ENCODE measurements around the gene ARRB1. TPM values are rescaled to one million over a fixed set of nuclear protein-coding genes. Genes with fewer than 3 reads are reported as not detected.

The ARRB1 gene
- total and polyA plus RNA-seq, 9 of the 15 experiments (the other 6 are each of a cell fraction or from before 2014, with no cell fraction given): 6.6 to 45.4 (median 28.5) TPM

GRCh38 chr11:75334402-75334891 lies 17.0 kb downstream of the ARRB1 start:
- ATAC-seq: peak; percentile 46
- Histone ChIP-seq H4K20me1 (replicated peaks; ENCODE audit: control insufficient read depth, insufficient read depth, low read length) (no peaks in the 10 kb centered on the region), H3K79me2 (ENCODE audit: control insufficient read depth, insufficient read depth, low read length) (peaks cover 72% of the 10 kb centered on the region), H3K4me1 (replicated peaks in 1 of 2; ENCODE audit: control insufficient read depth in 2 of 2, insufficient read depth in 2 of 2, low read length in 2 of 2) (peaks cover 51 to 60% of the 10 kb centered on the region in 2 experiments), H3K4me3 (no peak overlapping the region), H3K9ac (ENCODE audit: insufficient read depth in 1 of 2, low read depth in 2 of 2, low read length in 2 of 2) (peak overlapping the region; percentile 17 to 26; a peak in 1 of 4 replicates), H3K9me3 (replicated peaks; ENCODE audit: control insufficient read depth, insufficient read depth, low read depth, low read length) (no peaks in the 10 kb centered on the region), H3K27me3 (ENCODE audit: control insufficient read depth in 2 of 2, insufficient read depth in 2 of 2, low read length in 2 of 2) (no peaks in the 10 kb centered on the region), H3K36me3 (ENCODE audit: control insufficient read depth, insufficient read depth, low read length) (peaks cover 16% of the 10 kb centered on the region; the same call in 1 of the 3 replicates), H3K4me2 (ENCODE audit: insufficient read depth, low read length) (peak overlapping the region; percentile 40), H2AFZ (ENCODE audit: low read depth, low read length) (no peak overlapping the region), H3K27ac (ENCODE audit: extremely low read depth, low read depth, low read length) (peak overlapping the region; percentile 22; the same call in 2 of the 3 replicates), H3K9me1 (ENCODE audit: control insufficient read depth, insufficient read depth, low read length) (no peaks in the 10 kb centered on the region)
- in situ Hi-C loops (cut with MboI) (no loop called here), intact Hi-C loops (cut with micrococcal nuclease) (no loop called here)
- ChIA-PET CTCF (ENCODE audit: low intra/inter-chr PET ratio) (interaction anchor here (0.6 kb wide), 1 partner anchor 33 kb away, joined by 4 read pairs; no protein-coding TSS in a partner anchor), POLR2A (interaction anchor here (0.6 to 1.3 kb wide), 7 partner anchors 9 to 66 kb away, joined by 3 to 4 read pairs (median 3); no protein-coding TSS in a partner anchor)
- 40% methylated on average over 1 of the region's 2 CpGs for WGBS (ENCODE audit: insufficient coverage, low coverage, missing lambda C conversion rate)
- no TSS peak for BruUV-seq (replicated peaks)
- FAIRE-seq: peak; percentile 65
- DNase-seq (ENCODE audit: extremely low read depth in 1 of 4, low spot score in 3 of 4): peak; percentile 37 to 70 (median 42)
- TF ChIP-seq BCLAF1 (IDR thresholded peaks at IDR 0.05; ENCODE audit: borderline replicate concordance in 1 of 2, control insufficient read depth in 1 of 2, low read depth in 2 of 2, low read length in 1 of 2) (no peak), ZNF668 (CRISPR knock-in tag; IDR thresholded peaks at IDR 0.05) (no peak), ZNF778 (CRISPR knock-in tag; IDR thresholded peaks at IDR 0.05) (no peak), ZNF324 (CRISPR knock-in tag; IDR thresholded peaks at IDR 0.05) (no peak)
- TF ChIP-seq, protein P1, sequence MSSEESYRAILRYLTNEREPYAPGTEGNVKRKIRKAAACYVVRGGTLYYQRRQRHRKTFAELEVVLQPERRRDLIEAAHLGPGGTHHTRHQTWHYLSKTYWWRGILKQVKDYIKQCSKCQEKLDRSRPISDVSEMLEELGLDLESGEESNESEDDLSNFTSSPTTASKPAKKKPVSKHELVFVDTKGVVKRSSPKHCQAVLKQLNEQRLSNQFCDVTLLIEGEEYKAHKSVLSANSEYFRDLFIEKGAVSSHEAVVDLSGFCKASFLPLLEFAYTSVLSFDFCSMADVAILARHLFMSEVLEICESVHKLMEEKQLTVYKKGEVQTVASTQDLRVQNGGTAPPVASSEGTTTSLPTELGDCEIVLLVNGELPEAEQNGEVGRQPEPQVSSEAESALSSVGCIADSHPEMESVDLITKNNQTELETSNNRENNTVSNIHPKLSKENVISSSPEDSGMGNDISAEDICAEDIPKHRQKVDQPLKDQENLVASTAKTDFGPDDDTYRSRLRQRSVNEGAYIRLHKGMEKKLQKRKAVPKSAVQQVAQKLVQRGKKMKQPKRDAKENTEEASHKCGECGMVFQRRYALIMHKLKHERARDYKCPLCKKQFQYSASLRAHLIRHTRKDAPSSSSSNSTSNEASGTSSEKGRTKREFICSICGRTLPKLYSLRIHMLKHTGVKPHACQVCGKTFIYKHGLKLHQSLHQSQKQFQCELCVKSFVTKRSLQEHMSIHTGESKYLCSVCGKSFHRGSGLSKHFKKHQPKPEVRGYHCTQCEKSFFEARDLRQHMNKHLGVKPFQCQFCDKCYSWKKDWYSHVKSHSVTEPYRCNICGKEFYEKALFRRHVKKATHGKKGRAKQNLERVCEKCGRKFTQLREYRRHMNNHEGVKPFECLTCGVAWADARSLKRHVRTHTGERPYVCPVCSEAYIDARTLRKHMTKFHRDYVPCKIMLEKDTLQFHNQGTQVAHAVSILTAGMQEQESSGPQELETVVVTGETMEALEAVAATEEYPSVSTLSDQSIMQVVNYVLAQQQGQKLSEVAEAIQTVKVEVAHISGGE (CRISPR knock-in tag; IDR thresholded peaks at IDR 0.05): no peak
- TF ChIP-seq, protein P2, sequence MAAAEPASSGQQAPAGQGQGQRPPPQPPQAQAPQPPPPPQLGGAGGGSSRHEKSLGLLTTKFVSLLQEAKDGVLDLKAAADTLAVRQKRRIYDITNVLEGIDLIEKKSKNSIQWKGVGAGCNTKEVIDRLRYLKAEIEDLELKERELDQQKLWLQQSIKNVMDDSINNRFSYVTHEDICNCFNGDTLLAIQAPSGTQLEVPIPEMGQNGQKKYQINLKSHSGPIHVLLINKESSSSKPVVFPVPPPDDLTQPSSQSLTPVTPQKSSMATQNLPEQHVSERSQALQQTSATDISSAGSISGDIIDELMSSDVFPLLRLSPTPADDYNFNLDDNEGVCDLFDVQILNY (CRISPR knock-in tag; IDR thresholded peaks at IDR 0.05): no peak
- TF ChIP-seq, protein P3, sequence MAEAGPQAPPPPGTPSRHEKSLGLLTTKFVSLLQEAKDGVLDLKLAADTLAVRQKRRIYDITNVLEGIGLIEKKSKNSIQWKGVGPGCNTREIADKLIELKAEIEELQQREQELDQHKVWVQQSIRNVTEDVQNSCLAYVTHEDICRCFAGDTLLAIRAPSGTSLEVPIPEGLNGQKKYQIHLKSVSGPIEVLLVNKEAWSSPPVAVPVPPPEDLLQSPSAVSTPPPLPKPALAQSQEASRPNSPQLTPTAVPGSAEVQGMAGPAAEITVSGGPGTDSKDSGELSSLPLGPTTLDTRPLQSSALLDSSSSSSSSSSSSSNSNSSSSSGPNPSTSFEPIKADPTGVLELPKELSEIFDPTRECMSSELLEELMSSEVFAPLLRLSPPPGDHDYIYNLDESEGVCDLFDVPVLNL (CRISPR knock-in tag; IDR thresholded peaks at IDR 0.05; ENCODE audit: low read depth): no peak
- TF ChIP-seq, protein P4, sequence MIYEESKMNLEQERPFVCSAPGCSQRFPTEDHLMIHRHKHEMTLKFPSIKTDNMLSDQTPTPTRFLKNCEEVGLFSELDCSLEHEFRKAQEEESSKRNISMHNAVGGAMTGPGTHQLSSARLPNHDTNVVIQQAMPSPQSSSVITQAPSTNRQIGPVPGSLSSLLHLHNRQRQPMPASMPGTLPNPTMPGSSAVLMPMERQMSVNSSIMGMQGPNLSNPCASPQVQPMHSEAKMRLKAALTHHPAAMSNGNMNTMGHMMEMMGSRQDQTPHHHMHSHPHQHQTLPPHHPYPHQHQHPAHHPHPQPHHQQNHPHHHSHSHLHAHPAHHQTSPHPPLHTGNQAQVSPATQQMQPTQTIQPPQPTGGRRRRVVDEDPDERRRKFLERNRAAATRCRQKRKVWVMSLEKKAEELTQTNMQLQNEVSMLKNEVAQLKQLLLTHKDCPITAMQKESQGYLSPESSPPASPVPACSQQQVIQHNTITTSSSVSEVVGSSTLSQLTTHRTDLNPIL (CRISPR knock-in tag; IDR thresholded peaks at IDR 0.05): no peak
